HG03103 (cell line): ENCODE data around the gene TLNRD1.

Experiments used
- ATAC-seq: cut with Tn5 transposase; IDR thresholded peaks from one replicate; pipeline ENCODE4 v1.9.1; 2021; ENCODE audit warnings: low read depth; ENCODE audit not compliant: unreplicated experiment

TLNRD1 gene

DNA sequence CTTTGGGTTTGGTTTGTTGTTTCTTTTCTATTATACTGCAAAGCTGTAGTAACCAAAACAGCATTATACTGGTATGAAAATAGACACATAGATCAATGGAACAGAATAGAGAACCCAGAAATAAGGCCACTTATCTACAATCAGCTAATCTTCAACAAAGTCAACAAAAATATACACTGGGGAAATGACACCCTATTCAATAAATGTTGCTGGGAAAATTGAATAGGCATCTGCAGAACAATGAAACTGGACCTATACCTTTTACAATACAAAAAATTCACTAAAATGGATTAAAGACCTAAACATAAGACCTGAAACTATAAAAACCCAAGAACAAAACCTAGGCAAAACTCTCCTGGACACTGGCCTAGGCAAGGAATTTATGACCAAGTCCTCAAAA, 52.9 kb downstream of the TLNRD1 start:
- no peak for ATAC-seq

- ATAC-seq, result no peak
Measured at GRCh38 chr15:81054236-81054635, 53.5 kb downstream of the TLNRD1 start.
